NCI-H510A (cell line): Measurements from ENCODE around the gene RHOA.
A peak's percentile ranks its signal among the peaks of the same experiment; 100 is the strongest.
"Not testable (repeated sequence)": the region's sequence is repeated elsewhere in the genome, so short reads cannot be mapped to it uniquely, and the experiment has no call there.

ENCODE experiments used
- DNase-seq: peaks from one replicate; lab custom pipeline; 2025; lab: John Stamatoyannopoulos, UW

The RHOA gene

GRCh38 chr3:49359623-49360022 lies 52.2 kb downstream of the RHOA start:
- no peak for DNase-seq

DNA sequence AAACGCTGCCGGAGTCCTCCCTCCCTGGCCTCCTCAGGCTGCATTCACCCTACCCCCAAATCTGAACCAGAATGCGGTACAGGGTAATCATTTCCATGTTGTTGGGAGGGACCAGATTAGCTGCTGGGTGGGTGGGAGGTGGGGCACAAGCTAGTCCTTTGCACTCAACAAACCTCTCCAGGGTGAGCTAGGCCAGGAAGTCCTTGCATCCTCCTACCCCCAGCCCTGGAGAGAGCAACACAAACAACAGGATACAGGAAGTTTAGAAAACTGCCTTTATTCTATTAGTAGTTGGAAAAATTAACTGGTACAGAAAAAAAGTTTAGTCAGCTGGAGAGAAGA lies 52.9 kb downstream of the RHOA start:
- peak; percentile 71 for DNase-seq

DNA sequence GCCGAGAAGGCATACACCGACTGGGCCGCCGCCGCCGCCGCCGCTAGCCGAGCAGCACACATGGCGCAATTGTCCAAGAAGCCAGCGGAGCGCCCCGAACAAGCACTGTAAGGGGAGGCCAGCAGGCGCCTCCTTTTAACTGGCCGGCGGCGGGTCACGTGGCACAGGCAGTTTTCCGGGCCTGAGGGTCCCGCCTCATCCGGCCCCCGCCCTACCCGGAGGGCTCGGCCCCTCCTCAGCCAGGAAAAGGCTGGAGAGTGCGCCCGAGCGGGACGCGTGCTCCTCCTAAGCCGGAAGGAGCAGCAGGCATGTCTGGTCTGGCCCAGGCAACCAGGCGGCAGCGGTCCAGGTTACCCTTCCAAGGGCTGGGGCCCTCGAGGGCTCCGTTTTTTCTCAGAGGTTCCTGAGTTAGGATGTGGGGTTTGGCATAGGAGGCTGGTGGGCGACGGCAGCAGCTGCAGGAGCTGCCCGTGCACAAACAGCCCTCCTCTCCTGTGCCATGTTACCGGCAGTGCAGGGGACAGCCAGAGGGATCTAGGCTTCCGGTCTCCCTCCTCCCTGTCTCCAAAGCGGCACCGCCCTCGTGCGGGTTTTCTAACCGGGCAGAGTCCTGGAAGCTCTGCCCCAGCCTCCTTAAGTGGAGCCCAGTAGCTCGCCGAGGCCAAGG lies 53.4 kb downstream of the RHOA start, which contains the start of gene GPX1:
Gene GPX1, minus strand, starts transcription at position 137 of the 667 bp plus-strand sequence. Its CDS starts 75 bp downstream, at position 62.
- DNase-seq = peak; percentile 87

GRCh38 chr3:49357443-49358216 lies 54.1 kb downstream of the RHOA start:
- DNase-seq = not testable (repeated sequence)

- DNase-seq = not testable (repeated sequence)
Measured at GRCh38 chr3:49357095-49357442, 54.7 kb downstream of the RHOA start.

DNA sequence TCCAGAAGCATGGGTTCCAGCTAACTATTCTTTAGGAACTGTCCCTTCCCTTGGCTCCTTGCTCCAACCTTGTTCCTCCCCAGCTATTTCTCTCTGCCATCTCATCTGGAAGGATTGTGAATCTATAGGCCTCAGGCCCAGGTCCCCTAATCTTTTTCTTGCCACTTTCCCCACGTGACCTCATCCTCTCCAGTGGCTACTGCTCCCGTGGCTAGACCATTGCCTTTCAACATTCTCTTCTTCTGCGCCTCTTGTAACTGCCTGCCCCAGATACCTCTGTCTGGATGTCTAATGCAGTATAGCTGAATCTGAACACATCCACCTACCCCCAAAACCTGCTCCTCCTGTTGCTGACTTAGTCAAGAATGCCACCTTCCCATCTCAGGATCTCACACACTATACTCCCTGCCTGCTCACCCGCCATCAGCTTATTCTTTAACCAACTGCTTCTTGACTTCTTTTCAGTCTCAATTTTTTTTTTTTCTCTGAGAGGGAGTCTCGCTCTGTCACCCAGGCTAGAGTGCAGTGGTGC lies 58.8 kb downstream of the RHOA start:
- DNase-seq = no peak

DNA sequence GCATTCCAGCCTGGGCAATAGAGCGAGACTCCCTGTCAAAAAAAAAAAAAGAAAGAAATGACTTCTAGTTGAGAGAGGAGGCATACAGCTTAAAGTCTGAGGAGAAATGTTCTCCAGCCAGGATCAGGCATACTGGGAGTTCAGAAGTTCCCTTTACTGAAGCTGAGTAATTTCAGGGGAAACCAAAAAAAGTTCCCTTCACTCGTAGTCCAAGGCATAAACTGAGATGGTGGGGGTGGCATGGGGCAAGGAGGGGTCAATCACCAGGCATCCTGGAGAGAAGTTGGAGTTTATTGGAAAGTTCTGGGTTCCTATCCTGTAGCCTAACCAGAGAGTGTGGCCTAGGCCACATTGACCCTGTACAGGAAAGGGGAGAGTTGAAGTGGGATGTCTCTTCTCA lies 59.5 kb downstream of the RHOA start:
- no peak for DNase-seq

DNA sequence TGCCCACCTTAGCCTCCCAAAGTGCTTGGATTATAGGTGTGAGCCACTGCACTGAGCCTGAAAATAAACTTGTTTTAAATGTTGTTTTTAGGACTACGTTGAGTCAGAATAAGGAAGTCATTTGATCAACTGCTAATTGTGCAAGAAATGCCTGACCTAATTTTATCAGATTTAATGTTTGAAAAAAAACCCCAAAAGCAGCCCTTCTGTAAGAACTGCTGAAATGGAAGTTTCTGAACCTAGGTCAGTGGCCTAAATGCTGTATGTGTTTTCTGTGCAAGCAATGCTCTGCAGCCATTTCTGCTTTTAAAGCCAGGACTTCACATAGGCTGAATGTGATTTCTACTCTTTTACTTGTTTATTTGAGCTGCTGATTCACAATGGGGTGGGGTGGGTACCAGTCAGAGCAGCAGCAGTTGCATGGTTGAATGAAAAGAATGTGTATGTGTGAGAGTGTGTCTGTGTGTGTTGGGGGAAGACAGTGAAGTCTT lies 60.2 kb downstream of the RHOA start:
- DNase-seq = no peak

DNA sequence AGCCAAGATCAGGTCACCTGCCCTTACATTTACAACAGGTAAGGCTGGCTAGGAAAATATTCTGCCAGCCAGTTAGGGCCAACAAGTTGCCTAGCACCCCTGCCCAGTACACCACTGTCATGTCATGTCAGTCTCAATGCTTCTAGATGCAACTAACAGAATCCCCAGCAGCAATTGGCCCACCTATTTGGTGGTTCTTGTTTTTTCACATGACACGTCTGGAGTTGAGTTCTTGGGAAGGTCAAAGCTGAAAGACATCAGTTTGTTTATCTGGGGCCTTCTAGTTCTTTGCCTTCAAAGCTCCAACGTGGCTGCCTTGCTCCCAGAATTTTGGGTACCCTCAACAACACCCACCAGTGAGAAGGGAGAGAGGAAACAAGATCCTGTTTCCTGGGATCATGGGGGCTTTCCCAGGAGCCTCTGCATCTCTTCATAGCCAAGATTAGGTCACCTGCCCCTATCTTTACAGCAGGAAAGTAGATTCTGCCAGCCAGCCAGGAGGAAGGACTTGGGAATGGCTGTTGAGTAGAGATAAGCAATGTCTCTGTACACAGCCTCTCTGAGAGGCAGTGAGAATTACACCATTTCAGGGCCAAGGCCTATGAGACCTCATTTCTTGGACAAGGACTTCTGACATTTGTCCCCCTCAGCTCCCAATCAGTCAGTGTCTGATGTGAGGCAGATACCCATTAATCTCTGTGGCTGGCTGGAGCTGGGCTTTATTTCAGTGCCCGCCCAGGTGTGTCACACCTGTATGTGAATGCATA lies 62.2 kb downstream of the RHOA start:
- no peak for DNase-seq

- not testable (repeated sequence) for DNase-seq
Measured at GRCh38 chr3:49348361-49348760, 63.4 kb downstream of the RHOA start.

- DNase-seq = no peak
Measured at GRCh38 chr3:49346797-49347251, 65.0 kb downstream of the RHOA start.

GRCh38 chr3:49343163-49343562 lies 68.6 kb downstream of the RHOA start:
- DNase-seq = no peak

- no peak for DNase-seq
Measured at GRCh38 chr3:49341996-49342395, 69.8 kb downstream of the RHOA start.

DNA sequence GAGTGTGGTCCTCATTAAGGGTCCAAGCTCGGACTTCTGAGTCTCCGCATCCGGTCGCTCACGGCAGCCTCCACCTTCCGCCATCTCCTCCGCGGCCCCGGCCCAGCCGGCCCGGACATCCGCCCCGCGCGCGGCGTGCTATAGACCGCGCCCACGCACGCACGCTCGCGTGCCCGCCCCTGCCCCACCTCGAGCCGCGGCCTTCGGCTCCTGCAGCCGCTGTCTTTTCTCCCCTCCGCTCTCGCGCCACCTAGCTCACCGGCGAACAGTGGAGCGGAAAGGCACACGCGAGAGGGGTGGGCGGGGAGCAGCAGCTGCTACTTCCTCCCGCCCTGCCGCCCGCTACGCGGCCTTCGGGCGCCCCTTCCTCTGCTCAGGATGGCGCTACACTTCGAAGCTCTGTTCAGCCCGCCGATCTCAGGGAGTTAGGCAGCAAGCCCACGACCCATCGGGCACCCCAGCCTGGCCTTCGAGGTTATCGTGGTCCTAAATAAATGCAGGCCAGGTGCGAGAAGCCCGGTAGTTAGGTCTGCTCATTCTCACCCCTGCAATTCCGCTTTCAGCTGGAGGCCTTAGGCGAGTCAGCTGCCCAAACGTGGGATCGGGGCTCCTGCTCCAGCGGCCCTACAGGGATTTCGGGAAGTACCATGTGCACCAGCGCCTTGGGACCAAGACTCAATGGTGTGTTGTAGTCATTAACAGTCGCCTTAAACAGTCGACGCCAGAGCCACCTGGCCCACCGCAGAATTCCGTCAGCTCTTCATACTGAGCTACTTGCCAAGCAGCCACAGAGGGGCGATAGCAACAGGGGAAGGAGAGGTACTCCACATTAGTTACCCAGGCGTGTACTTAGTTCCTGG lies 71.6 kb downstream of the RHOA start, which contains the start of gene USP4:
Gene USP4, minus strand, starts transcription at position 113 of the 860 bp plus-strand sequence. Its CDS starts 29 bp downstream, at position 84.
- peak; percentile 72 for DNase-seq

DNA sequence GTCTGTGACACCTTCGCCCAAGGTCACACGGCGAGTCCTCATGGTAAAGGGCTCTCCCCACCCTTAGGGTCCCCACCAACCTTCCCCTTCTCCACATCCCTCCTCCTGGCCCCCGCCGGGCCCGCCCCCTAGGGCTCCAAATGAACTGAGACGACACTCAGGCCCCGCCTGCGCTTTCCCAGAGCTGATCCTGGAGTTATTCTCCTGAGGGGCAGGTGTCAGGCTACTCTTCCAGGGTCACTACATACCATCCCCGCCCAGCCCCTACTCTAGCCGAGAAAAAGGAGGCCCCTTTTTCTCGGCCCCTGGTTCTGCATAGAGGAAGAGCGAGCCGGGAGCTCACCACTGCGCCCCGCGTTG lies 72.2 kb downstream of the RHOA start:
- peak; percentile 56 for DNase-seq

- DNase-seq = no peak
Measured at GRCh38 chr3:49333916-49334633, 77.7 kb downstream of the RHOA start.

GRCh38 chr3:49333091-49333490 lies 78.7 kb downstream of the RHOA start:
- no peak for DNase-seq

GRCh38 chr3:49329186-49329585 lies 82.6 kb downstream of the RHOA start:
- DNase-seq = no peak

GRCh38 chr3:49328350-49328749 lies 83.4 kb downstream of the RHOA start:
- DNase-seq = not testable (repeated sequence)

- DNase-seq = no peak
Measured at GRCh38 chr3:49327485-49327884, 84.3 kb downstream of the RHOA start.

- no peak for DNase-seq
Measured at GRCh38 chr3:49324768-49325167, 87.0 kb downstream of the RHOA start.
